HG02642 (cell line): ENCODE data around the gene HOXD9.

Experiments
- ATAC-seq: cut with Tn5 transposase; IDR thresholded peaks from one replicate; pipeline ENCODE4 v1.9.1; 2021; ENCODE audit warnings: mild to moderate bottlenecking; ENCODE audit not compliant: unreplicated experiment, poor library complexity

The HOXD9 gene

GRCh38 chr2:176097820-176098365 lies 24.6 kb upstream of the HOXD9 start:
- no peak for ATAC-seq

- no peak for ATAC-seq
These were observed 24.0 kb upstream of the HOXD9 start for GRCh38 chr2:176098366-176099158.

- no peak for ATAC-seq
These were observed 23.3 kb upstream of the HOXD9 start for GRCh38 chr2:176099159-176099727.

- no peak for ATAC-seq
These were observed 22.6 kb upstream of the HOXD9 start, which contains the start of gene HOXD12 for GRCh38 chr2:176099728-176100546. TSS of gene HOXD12 (plus strand) at chr2:176099795. CDS start at chr2:176099802, 7 bp downstream.

DNA sequence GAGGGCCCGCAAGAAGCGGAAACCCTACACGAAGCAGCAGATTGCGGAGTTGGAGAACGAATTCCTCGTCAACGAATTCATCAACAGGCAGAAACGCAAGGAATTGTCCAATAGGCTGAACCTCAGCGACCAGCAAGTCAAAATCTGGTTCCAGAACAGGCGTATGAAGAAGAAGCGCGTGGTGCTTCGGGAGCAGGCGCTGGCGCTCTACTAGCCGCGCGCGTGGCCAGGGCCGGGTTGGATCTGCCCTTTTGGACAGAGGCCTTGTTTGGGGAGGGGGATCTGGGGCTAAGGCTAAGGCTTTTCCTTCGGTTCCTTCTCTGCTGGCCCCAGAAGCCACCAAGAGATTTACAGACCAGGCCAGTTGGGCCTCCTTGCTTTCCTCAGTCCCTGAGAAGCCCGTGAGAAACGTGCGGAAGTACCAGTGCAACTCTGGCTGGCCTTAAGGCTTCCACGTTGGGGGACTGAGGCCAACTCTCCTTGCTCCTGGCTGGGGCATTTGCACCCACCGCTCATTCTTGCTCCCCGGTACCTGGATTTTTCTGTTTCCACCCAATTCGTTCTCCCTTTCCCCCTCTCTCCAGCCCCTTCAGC lies 21.9 kb upstream of the HOXD9 start:
- ATAC-seq, result no peak

GRCh38 chr2:176101216-176101830 lies 21.2 kb upstream of the HOXD9 start:
- ATAC-seq, result no peak

DNA sequence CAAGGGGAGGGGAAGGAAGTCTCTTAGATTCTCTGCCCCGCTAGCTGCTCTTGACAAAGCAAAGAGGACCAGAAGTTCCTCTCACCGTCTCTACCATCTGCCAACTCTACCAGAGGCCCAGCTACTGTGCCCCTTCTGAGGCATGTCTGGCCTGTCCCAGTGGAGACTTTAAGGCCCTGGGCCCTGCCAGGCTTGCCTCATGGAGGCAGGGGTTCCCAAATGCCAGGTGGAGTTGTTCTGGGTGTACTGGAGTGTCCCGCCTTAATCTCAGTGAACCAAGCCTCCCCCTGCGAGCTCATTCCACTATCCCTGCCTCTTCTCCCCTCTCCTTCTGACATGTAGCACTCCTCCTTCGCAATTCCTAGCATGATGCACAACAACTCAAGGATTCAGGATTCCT lies 20.7 kb upstream of the HOXD9 start:
- no peak for ATAC-seq

DNA sequence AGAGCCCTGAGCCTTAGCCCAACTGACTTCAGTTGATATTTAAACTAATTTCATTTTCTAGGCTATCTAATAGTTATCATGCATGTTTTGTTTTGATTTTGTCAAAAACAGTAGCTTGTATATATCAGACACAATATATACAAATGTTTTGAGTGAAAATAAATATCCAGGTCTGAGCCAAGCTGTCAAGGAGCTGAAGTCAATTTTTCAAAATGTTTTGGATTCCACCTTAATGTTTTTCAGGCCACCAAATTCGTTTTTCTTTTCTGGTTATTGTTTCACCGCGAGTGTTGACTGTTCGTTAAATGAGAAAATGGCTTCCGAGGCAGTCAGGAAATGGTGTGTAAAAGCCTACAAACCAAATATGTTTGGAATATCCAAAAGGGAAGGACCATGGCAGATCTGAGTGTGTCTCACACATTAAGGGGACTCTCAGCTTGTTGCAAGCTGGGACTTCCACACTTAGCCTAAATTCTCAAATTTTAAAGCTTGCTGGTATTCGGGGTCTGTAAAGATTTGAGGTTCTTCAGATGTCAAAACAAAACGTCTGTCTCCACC lies 20.1 kb upstream of the HOXD9 start:
- no peak for ATAC-seq

- no peak for ATAC-seq
These were observed 19.3 kb upstream of the HOXD9 start for GRCh38 chr2:176103194-176103593.

- ATAC-seq, result no peak
These were observed 18.7 kb upstream of the HOXD9 start for GRCh38 chr2:176103742-176104315.

DNA sequence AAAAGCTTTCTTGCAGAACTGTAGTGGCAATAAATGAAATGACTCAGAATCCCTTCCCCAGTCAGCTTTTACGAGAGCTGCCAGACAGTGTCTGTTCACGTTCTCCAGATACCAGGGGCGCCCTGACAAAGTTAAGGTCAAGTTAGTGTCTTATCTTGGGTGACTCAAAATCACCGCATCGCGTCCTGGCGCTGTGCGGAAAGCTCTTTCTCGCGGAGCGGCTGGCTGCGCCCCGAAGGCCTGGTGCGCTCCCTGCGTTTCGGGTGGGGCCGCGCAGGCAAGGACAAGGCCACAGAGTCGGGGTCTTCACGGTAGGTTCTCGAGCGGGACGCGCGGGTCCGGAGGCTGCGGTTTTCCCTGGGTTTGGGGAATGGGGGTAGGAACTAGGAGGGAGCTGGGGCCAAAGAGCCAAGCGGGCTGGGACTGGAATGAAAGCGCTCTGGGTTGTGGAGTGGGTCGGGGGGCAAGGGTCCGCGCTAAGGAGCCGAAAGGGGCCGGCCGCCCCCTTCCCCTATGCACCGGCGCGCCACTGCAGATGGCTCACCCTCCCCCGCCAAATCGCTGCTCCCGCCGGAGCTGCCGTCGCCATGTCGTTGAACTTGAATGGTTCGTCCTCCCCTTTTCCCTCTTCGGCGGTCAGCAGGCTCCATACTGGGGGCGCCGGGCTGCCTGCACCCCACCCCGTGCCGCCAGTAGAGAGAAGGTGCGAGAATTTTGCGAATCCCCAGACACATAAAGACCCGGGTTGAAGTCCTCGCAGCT lies 18.0 kb upstream of the HOXD9 start:
- no peak for ATAC-seq

DNA sequence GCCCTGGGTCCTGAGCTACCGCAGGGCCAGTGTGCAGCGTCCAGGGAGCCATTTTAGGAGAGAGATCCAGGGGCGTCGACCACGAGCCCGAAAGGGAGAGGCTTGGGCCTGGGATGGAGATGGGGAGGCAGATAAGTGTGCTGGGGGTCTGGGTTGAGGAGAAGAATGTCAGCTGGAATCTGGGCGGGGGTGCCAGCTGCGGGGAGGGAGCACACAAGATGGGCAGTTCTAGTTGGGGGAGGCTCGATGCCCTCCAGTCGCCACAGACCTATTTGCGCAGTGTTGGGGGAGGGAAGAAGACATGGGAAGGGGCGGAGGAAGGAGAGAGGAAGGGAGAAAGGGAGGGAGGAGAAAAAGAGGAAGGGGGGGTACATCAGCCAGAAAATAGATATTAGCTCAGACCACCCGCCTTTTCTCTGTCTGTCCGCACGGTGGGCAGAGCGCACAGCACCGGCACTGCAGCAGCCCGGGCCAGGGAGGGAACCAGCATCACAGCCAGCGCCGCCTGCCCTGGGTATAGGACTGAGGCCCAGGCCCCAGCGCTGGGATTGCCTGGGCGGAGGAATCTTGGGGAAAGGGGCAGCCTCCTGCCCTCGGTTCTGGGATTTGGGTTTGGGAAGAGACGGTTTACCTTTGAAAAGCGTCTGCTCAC lies 17.3 kb upstream of the HOXD9 start:
- ATAC-seq, result no peak

- no peak for ATAC-seq
These were observed 16.6 kb upstream of the HOXD9 start for GRCh38 chr2:176105730-176106580.

DNA sequence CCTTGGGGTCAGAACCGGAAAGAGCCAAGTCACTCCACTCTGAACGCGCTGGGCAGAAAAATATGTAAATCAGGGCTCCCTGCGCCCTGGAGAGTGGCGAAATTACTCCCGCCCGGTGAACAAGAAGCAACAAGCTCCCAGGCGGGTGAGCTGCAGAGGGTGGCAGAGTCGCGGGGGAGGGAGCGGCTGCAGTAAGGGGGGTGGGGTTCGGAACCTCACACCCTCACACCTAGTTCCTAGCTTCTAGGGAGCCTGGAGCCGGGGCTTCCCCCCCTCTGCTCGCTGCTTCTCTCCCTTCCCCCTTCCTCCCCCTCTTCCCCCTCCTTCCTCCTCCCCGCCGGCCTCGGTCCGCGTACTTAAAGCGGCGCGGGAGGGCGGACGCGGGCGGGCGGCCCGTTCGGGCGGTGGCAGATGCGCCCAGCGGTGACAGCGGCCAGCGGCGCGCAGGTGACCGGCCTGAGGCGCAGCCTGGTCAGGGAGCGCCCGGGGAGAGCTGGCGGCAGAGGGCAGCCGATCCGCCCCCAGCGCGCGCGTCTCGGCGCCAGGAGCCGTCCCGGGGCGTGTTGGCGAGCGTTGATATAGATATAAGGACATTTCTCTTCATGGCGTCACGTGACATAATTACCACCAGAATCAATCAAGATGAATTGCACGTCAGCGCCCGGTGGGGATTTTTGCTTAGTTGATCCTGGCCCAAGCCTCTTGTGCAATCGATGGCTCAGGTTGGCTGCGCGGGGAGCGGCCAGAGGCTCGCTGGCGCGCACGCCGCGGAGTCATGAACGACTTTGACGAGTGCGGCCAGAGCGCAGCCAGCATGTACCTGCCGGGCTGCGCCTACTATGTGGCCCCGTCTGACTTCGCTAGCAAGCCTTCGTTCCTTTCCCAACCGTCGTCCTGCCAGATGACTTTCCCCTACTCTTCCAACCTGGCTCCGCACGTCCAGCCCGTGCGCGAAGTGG lies 15.7 kb upstream of the HOXD9 start, which contains the start of gene HOXD11:
Gene HOXD11, plus strand, starts transcription at position 700 of the 959 bp plus-strand sequence. Its CDS starts 76 bp downstream, at position 776.
- ATAC-seq, result no peak

GRCh38 chr2:176107731-176108181 lies 14.8 kb upstream of the HOXD9 start:
- no peak for ATAC-seq
